Uterus (tissue), 4 donors: Measurements from ENCODE around the gene RAD23A. TPM values are rescaled to one million over a fixed set of nuclear protein-coding genes. Genes with fewer than 3 reads are reported as not detected.

Experiments
- DNase-seq, 2 donors: peaks; one replicate each; pipeline ENCODE4 v3.0.0-alpha.2; 2019 to 2020
- H3K27ac ChIP-seq, 2 donors: fragments of 200-600 bp; sonication (generic); 1 replicate in 1 of 2; 2 replicates in 1 of 2; pipeline ENCODE4 v1.5.1; 2016 to 2018
- H3K27me3 ChIP-seq, 2 donors: fragments of 200-600 bp; sonication (generic); one replicate each; pipeline ENCODE4 v1.5.1; 2018 to 2019; ENCODE audit warnings: control low read depth in 1 of 2
- H3K36me3 ChIP-seq, 2 donors: fragments of 200-600 bp; sonication (generic); one replicate each; pipeline ENCODE4 v1.5.1; 2019; ENCODE audit warnings: control low read depth in 1 of 2
- H3K4me1 ChIP-seq, 2 donors: fragments of 200-600 bp; sonication (generic); one replicate each; pipeline ENCODE4 v1.5.1; 2018 to 2019; ENCODE audit warnings: control low read depth in 1 of 2
- H3K4me3 ChIP-seq, 2 donors: fragments of 200-600 bp; sonication (generic); 1 replicate in 1 of 2; 2 replicates in 1 of 2; pipeline ENCODE4 v1.5.1; 2018 to 2019; ENCODE audit warnings: mild to moderate bottlenecking in 1 of 2
- H3K9me3 ChIP-seq, 2 donors: fragments of 200-600 bp; sonication (generic); one replicate each; pipeline ENCODE4 v1.5.1; 2019; ENCODE audit warnings: control low read depth in 1 of 2
- POLR2A ChIP-seq, 2 donors: fragments of 450-650 bp; IDR thresholded peaks; one replicate each; pipeline ENCODE4 v1.6.1; 2016; ENCODE audit warnings: antibody characterized with exemption in 2 of 2, mild to moderate bottlenecking in 1 of 2, moderate library complexity in 1 of 2
- intact Hi-C: fragments of 100-400 bp; cut with DNase I; formaldehyde crosslinking; loops from one replicate; pipeline ENCODE4 v1.15.1; 2023; ENCODE audit warnings: low total_unique reads
- total RNA-seq, 4 donors: library from RNA; depleted of rRNA in 3 of 4; stranded (reverse); fragments of >200 nt in 3 of 4; gene quantifications; one replicate each; pipeline versions ENCODE4 v1.1.0 to v1.2.4, GENCODE V29; 2014 to 2023
- TF ChIP-seq, protein P1 (sequence below), 4 experiments: fragments of 200-600 bp in 2 of 4; fragments of 450-650 bp in 2 of 4; sonication (generic) in 2 of 4; IDR thresholded peaks; one replicate each; pipeline ENCODE4 v1.5.1; 2016 to 2019; ENCODE audit warnings: antibody characterized with exemption in 4 of 4, mild to moderate bottlenecking in 2 of 4, moderate library complexity in 1 of 4
- donor health status: DM: yes; HTN: yes; CAD: no.

Gene RAD23A
- total RNA-seq, 4 donors from 2014 or later, result 13.3 to 105 (median 64.4) TPM

DNA sequence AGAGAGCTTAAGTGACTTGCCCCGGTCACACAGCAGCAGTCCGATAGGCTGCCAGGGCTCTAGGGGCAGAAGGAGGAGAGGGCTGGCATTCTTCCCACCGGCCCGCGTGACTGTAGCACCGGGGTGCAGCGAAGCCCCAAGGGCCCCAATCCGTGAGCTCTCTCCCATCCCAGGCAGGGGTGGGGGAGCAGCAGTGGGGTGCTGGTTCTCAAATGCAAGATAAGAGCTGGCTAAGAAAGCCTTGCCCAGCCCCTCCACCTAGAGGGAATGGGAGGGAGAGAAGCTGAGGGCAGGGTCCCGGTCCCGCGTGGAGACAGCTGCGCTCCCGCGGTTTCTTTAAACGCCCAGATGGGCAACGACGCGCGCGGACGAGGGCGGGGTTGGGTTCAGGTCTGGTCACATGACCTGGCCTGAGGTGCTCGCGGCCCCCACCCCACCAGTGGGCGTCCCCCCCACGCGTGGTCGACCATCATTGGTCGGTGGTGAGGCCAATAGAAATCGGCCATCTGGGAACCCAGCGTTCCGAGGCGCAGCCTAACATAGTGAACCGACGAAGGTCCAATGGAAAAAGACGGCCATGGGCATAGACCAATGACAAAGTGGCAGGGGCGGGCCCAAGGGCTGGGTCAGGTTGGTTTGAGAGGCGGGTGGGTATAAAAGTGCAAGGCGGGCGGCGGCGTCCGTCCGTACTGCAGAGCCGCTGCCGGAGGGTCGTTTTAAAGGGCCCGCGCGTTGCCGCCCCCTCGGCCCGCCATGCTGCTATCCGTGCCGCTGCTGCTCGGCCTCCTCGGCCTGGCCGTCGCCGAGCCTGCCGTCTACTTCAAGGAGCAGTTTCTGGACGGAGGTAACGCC lies 7.5 kb upstream of the RAD23A start, which contains the start of gene CALR:
CALR (plus strand) TSS at position 683 of the 852 bp plus-strand sequence; CDS start at position 754, 71 bp downstream.
- Histone ChIP-seq H3K9me3 (no peaks in the 10 kb centered on the region), H3K4me1 (peaks cover 7 to 18% of the 10 kb centered on the region in 2 donors), H3K27ac (peak within 1 kb of the TSS; percentile 90 to 94), H3K4me3 (peak within 1 kb of the TSS; percentile 89 to 100), H3K27me3 (no peaks in the 10 kb centered on the region), H3K36me3 (no peaks in the 10 kb centered on the region)
- intact Hi-C loops, result no loop called here
- DNase-seq, result peak; percentile 99 to 100
- TF ChIP-seq, protein P1, sequence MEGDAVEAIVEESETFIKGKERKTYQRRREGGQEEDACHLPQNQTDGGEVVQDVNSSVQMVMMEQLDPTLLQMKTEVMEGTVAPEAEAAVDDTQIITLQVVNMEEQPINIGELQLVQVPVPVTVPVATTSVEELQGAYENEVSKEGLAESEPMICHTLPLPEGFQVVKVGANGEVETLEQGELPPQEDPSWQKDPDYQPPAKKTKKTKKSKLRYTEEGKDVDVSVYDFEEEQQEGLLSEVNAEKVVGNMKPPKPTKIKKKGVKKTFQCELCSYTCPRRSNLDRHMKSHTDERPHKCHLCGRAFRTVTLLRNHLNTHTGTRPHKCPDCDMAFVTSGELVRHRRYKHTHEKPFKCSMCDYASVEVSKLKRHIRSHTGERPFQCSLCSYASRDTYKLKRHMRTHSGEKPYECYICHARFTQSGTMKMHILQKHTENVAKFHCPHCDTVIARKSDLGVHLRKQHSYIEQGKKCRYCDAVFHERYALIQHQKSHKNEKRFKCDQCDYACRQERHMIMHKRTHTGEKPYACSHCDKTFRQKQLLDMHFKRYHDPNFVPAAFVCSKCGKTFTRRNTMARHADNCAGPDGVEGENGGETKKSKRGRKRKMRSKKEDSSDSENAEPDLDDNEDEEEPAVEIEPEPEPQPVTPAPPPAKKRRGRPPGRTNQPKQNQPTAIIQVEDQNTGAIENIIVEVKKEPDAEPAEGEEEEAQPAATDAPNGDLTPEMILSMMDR (IDR thresholded peaks at IDR 0.05), result peak in 1 of 4 experiments; percentile 45
- TF ChIP-seq POLR2A (IDR thresholded peaks at IDR 0.05), result peak; percentile 100

DNA sequence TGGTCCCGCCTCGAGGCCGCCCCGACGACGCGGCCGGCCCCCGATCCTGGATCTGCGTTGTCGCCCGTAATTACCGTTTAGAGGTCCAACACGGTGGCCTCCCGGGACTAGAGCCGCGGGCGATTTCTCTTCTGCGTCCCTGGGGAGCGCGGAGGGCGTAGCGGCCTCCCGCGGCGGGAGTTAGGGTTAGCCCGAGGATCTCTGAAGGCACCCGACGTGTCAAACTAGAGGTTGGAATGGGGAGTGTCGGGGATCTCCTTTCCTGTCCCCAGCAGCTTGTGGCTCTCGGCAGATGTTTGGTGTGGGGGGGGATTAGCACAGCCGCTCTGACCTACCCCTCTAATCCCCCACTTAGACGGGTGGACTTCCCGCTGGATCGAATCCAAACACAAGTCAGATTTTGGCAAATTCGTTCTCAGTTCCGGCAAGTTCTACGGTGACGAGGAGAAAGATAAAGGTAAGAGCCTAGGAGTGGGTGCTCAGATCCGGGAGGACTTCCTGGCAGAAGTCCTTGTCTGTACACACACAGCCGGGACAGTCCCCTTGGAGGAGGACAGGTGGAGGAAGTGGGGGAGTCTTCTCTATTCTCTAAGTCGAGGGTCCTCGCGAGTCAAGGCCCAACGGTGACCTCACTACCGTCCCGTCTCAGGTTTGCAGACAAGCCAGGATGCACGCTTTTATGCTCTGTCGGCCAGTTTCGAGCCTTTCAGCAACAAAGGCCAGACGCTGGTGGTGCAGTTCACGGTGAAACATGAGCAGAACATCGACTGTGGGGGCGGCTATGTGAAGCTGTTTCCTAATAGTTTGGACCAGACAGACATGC lies 6.7 kb upstream of the RAD23A start:
- no peaks in the 10 kb centered on the region for H3K36me3 ChIP-seq
- intact Hi-C loops, result no loop called here
- H3K9me3 ChIP-seq, result no peaks in the 10 kb centered on the region
- peak overlapping the region; percentile 89 to 100 for H3K4me3 ChIP-seq
- DNase-seq, result peak in 1 of 2 donors; percentile 36
- H3K27ac ChIP-seq, result peak overlapping the region; percentile 90 to 94
- H3K4me1 ChIP-seq, result peaks cover 7 to 18% of the 10 kb centered on the region in 2 donors
- H3K27me3 ChIP-seq, result no peaks in the 10 kb centered on the region
- TF ChIP-seq, protein P1 (IDR thresholded peaks at IDR 0.05), result peak in 1 of 4 experiments; percentile 6
- TF ChIP-seq POLR2A (IDR thresholded peaks at IDR 0.05), result no peak

DNA sequence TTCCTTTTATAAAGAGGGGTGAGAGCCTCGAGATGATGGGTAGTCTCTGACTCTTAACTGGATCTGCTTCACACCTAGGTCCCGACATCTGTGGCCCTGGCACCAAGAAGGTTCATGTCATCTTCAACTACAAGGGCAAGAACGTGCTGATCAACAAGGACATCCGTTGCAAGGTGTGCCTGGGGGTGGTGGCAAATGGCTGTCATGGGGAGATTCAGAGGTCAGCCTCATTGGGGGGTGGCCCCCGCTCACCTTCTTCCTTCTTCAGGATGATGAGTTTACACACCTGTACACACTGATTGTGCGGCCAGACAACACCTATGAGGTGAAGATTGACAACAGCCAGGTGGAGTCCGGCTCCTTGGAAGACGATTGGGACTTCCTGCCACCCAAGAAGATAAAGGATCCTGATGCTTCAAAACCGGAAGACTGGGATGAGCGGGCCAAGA lies 5.7 kb upstream of the RAD23A start:
- no peak for DNase-seq
- Histone ChIP-seq H3K9me3 (no peaks in the 10 kb centered on the region), H3K27me3 (no peaks in the 10 kb centered on the region), H3K27ac (peak overlapping the region in 1 of 2 donors; percentile 94), H3K4me3 (peak overlapping the region; percentile 89 to 100), H3K36me3 (no peaks in the 10 kb centered on the region), H3K4me1 (peaks cover 7 to 18% of the 10 kb centered on the region in 2 donors)
- no peak for TF ChIP-seq POLR2A (IDR thresholded peaks at IDR 0.05)
- TF ChIP-seq, protein P1 (IDR thresholded peaks at IDR 0.05), result no peak
- intact Hi-C loops, result no loop called here

DNA sequence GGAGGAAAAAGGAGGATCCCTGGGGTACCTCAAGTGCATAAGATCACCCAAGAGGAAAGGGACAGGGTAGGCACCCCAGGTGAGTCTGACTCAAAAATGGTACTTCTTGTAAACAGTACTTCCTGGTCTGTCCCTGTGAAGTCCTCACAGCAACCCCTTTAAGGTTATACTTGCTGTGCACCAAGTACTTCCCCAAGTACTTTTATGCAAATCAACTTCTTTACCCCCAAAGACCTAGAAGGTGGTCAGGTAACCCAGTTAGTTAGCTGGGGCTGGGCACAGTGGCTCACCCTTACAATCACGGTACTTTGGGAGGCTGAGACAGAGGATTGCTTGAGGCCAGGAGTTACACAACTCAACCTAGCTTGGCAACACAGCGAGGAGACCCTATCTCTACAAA lies 4.8 kb upstream of the RAD23A start:
- DNase-seq, result no peak
- TF ChIP-seq, protein P1 (IDR thresholded peaks at IDR 0.05), result no peak
- no peak for TF ChIP-seq POLR2A (IDR thresholded peaks at IDR 0.05)
- Histone ChIP-seq H3K4me1 (peaks cover 7 to 18% of the 10 kb centered on the region in 2 donors), H3K27me3 (no peaks in the 10 kb centered on the region), H3K4me3 (no peak overlapping the region), H3K36me3 (no peaks in the 10 kb centered on the region), H3K9me3 (no peaks in the 10 kb centered on the region), H3K27ac (peak overlapping the region in 1 of 2 donors; percentile 94)
- intact Hi-C loops, result no loop called here
